GM19193 (cell line): ENCODE measurements around the gene EBLN2.

Experiments
- POLR2A ChIP-seq: IDR thresholded peaks from 4 replicates; pipeline ENCODE4 v1.6.1; 2011; ENCODE audit not compliant: insufficient read depth, insufficient read length; ENCODE audit errors: extremely low read depth

EBLN2 gene

DNA sequence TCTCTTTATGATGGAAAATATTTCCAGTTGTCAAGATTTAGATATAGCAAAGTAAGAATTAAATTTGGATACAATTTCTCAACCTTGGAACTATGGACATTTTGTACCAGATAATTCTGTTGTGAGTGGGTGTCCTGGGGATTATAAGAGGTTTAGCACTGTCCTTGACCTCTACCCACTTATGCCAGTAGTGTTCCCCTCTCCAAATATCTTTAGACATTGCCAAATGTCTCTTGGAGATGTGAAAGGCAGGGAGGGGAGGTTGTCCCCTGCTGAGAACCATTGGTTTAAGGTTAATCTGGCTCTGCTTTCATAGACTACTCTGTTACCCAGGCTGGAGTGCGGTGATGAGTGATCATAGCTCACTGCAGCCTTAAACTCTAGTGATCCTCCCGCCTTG is at the start of gene EBLN2:
Gene EBLN2 (plus strand): TSS at position 244 of the 400 bp plus-strand sequence. CDS start 423 bp downstream, outside the sequence.
- TF ChIP-seq POLR2A = no peak

DNA sequence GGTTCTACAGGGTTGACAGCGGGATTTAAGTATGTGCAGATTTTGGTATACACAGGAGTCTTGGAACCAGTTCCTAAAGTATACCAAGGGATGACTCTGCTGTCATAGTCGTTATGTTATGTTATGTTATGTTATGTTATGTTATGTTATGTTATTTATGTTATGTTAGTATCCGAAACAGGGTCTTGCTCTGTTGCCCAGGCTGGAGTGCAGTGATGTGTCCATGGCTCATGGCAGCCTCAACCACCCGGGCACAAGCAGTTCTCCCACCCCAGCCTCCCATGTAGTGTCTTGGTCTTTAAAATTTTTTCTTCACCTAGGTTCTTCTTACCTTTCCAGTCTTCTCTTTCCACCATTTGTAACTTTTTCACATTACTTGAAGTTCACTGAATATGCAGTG is 43.2 kb upstream of the EBLN2 start:
- TF ChIP-seq POLR2A = no peak

DNA sequence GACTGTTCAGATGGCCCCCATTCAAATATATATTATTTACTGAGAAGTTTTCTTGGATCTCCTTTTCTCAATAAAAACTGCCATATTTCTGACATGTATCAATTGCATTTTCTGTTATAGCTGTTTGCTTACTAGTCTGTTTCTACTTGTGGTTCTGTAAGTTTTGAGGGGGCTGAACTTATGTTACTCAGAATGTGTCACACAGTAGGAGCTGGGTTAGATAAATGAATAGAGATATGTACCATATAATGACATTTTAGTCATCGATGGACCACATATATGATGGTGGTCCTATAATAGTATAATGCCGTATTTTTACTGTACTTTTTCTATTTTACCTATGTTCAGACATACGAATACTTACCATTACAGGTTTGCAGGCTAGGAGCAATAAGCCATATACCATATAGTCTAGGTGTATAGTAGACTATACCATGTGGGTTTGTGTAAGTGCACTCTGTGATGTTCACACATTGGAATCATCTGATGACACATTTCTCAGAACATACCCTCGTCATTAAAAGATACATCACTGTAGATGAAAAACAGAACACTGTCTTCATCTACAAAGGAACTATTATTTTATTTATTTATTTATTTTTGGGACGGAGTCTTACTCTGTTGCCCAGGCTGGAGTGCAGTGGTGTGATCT is 42.5 kb upstream of the EBLN2 start:
- no peak for TF ChIP-seq POLR2A

DNA sequence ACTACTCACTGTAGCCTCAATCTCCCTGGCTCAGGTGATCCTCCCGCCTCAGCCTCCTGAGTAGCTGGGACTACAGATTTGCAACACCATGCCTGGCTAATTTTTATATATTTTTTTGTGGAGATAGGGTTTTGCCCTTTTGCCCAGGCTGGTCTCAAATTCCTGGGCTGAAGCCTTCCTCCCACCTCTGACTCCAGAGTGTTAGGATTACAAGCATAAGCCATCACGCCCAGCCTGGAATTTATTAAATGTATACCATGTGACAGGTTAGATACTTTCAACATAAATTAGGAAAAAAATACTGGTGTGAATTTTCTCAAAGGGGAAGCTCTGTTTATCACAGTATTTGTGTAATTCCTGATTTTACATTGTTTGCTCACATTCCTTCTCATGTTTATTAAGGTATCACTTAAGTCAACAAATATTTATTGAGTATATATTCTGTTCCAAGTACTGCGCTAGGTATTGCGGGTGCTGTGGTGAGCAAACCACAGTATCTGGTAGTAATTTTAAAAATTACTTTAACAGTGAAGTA is 40.1 kb upstream of the EBLN2 start:
- no peak for TF ChIP-seq POLR2A

DNA sequence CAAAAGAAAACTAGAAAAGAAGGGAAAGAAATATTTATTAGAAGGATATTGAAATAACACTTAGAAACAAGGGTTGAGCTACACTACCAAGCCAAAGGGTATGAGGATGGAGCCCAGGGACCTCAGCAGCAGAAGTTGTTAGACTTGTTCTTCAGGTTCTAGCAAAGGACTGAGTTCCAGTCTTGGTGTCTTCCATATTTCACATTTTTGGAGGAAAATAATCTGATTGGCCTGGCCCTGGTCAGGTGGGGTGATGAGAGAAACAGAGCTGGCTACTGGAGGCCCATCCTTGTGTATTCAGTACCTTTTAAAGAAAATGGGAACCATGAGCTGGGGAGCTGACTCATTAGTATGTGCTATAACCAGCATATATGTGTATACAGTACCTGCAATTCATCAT is 36.6 kb upstream of the EBLN2 start:
- no peak for TF ChIP-seq POLR2A

DNA sequence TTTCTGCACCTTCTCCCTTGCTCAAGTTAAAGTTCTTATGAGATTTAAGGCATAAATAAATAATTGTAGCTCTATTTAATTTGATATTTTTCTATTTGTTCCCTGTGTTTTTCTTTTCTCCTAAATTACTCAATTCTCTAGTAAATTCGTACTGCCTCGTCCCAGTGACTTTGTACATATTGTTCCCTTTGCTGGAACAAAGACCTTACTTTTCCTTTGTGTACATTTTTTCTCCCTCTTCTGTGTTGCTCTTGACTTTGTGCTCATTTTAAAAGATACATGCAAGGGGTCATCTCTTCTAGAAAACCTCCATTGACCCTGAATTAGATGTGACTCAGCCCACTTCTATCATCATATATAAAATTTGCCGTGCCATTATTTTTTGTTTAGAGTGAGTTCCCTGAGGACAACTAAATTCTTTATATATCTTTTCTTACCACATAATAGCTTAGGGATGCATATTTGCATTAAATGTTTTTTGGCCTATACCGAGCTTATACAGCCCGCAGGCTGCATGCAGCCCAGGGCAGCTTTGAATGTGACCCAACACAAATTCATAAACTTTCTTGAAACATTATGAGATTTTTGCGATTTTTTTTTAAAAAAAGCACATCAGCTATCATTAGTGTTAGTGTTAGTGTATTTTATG is 35.2 kb upstream of the EBLN2 start:
- TF ChIP-seq POLR2A = no peak

DNA sequence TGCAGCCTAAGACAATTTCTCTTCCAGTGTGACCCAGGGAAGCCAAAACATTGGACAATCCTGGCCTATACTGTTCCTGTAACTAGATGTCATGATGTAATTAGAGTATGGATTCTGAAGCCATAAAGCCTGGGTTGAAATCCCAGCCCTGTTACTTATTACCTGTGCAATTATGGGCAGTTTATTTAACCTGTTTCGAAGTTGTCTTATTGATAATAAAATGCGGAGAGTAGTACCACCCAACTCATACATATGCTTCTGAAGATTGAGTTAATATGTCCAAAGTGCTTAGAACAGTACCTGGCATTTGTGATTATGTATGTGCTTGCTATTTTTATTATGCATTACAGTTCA is 34.7 kb upstream of the EBLN2 start:
- TF ChIP-seq POLR2A = no peak

DNA sequence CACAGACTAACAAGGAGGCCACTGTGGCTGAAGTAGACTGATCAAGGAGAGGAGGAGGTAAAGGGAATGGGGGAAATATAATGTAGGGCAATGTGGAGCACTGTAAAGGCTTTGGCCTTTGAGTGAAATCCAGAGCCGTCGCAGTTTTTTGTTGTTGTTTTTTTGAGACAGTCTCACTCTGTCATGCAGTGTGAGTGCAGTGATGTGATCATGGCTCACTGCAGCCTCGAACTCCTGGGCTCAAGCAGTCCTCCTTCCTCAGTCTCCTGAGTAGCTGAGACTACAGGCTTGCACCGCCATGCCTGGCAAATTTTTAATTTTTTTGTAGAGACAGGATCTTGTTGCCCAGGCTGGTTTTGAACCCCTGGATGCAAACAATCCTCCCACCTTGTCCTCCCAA is 32.7 kb upstream of the EBLN2 start:
- no peak for TF ChIP-seq POLR2A

DNA sequence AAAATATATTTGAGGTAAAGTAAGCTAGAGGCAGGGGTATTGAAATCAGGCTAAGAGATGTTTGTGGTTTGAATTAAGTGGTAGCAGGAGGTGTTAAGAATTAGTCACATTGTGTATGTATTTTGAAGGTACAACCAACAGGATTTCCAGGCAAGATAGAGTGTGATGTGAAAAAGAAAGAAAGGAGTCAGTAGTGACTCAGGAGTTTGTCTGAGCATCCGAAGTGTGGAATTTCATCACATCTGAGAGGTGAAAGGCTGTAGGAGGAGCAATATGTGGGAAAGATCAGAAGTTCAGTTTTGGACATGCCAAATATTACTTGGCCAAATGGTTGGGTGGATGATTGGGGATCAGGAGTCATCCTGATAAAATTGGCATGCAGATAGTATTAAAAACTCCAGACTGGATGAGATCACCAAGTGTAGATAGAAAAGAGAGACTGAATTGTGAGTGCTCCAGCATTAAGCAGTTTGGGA is 32.1 kb upstream of the EBLN2 start:
- TF ChIP-seq POLR2A = no peak

DNA sequence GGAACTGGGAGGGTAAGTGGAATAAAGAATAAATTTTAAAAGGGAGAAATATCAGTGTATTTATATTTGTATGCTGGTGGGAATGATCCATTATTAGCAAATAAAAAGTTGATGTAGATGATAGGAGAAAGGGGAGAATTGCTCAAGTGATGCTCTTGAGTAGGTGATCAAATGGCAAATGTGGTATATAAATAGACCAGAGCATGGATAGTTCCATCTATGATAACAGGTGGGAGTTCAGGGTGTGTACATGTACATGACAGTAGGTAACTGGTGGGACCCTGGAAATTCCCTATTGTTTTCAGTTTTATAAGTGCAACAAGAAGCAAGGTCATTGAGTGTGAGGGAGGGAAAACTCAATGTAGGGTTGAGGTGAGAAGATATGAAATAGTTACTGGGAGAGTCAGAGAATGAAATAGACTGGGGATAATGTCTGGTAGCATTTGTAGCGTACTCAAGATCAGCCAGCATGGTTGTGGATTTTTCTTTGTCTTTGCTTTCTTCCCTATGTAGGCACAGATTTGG is 31.3 kb upstream of the EBLN2 start:
- TF ChIP-seq POLR2A = no peak

DNA sequence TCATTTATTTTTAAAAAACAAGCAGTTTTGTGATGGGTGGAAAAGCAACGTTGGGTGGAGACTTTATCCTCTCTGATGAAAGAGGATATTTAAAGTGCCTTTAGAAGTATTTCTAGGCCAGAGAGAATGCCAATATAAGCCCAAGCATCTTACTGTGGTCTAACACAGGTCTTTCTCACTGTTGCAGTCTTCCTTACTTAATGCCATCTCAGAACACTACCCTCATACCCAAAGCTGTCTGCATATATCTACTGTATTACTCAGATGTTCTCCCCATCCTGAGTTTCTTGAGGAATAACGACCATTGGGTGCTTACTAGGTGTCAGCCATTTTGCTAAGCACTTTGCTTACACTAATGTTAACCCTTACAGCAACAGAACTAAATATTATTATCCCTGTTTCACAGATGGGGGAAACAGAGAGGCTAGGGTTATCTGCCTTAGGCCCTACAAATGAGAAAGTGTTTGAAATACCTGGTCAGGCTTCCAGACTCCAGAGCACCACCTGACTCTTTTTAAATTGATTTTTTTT is 29.8 kb upstream of the EBLN2 start:
- TF ChIP-seq POLR2A = no peak

DNA sequence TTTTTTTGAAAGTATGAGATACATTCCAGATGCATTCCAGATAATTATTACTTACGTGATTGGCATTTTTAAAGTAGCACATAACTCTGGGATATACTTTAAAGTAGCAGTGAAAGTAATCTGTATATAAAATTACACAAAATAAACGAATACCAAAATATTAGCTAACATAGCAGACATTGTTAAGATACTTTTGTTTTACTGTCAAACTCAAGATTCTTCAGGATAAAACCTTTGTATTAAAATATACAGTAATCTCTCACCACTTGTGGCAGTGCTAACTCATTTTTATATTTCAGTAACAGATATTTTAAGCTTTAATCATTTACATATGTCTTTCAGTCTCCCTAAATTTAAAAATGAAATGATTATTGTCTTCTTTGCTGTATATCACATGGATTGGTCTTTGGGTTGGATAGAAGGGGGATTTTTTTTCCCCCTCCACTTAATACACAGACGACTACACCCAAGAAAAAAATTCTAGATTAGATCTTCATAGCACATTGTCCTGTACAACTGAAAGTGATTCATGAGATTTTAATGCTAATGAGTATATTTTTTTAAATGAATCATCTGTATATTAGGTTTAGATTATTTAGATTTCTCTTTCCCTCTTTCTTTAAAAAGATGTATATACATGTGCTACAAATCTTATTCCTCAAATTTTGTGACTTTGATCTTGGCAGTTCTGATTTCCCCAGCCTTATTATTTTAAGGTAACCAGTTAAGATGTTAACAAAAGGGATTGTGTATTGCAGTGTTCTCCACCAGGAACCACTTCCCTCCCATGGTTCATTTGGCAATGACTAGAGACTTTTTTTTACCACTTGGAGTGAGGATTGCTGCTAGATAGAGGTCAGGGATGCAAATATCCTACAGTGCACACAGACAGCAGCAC is 24.5 kb upstream of the EBLN2 start:
- TF ChIP-seq POLR2A = no peak

DNA sequence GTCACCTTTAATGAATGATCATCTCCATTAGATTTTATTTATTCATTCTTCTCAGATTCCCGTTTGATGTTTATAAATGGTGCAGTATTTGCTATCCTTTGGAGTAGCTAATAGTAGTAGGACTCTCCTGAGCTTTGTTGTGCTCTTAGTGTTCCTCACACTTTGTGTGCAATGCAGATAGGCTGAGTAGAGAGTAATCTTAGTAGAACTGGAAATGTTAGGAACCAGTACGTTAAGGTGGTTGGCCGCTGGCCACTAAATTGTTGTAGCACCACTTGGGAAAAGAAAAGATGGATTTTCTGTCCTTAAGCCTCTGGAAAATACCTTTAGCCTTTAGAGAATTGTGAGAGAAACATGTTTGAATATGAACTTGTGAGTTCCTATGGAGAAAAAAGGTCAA is 19.9 kb upstream of the EBLN2 start:
- TF ChIP-seq POLR2A = no peak

DNA sequence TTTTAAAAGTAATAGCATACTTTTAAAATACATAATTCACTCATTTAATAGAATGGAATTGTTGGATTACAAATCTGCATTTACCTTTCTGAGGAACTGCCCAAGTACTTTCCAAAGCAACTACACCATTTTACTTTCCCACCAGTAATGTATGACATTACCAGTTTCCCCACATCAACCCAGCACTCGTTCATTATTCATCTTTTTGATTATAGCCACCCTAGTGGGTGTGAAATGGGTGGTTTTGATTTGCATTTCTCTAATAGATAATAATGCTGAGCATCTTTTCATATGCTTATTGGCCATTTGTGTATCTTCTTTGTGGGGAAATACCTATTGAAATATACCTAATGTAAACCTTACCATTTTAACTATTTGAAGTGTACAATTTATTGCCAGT is 18.0 kb upstream of the EBLN2 start:
- no peak for TF ChIP-seq POLR2A

DNA sequence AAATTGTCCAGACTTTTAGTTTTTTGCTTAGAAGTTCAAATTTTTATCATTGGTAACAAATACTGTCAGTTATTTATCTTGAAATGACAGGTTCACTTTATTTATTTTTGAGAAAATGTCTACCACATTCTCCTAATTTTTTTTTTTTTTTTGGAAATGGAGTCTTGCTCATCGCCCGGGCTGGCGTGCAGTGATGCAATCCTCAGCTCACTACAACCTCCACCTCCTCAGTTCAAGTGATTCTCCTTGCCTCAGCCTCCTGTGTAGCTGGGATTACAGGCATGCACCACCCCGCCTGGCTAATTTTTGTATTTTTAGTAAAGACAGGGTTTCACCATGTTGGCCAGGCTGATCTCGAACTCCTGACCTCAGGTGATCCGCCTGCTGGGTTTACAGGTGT is 16.1 kb upstream of the EBLN2 start:
- TF ChIP-seq POLR2A = no peak

DNA sequence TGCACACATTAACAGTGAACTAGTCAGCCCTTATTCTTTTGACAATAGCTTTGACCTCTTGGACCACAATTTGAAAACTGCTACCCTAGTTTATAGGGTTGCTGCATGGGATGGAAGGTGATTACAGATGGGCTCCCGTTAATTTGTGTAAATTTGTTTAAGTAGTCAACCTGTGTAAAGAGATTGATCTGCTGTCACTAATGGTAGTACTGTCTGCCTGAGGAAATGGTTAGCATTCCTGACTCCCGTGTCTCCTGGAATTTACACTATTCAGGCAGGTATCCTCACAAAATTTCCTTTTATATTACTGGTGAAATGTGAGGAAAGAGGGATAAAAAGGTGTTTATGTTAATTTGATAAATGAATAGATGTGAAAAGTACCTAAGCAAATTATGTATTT is 15.3 kb upstream of the EBLN2 start:
- TF ChIP-seq POLR2A = no peak

DNA sequence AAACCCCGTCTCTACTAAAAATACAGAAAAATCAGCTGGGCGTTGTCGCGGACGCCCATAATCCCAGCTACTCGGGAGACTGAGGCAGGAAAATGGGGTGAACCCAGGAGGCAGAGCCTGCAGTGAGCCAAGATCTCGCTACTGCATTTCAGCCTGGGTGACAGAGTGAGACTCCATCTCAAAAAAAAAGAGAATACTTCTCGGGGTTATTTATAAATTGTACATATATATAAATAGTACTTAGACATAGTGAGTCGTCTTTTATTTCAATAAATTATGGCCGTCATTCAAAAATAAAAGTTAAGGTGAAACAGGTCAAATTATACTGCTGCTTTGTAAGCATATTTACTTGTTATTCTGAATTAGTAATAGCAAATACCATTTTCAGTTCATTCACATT is 12.1 kb upstream of the EBLN2 start:
- TF ChIP-seq POLR2A = no peak
